ENCODE results near the gene RPGR. TPM values are rescaled to one million over a fixed set of nuclear protein-coding genes. Genes with fewer than 3 reads are reported as not detected.

RPGR gene
- total RNA-seq, 1 experiment from 2014 or later, result 8.5 TPM

DNA sequence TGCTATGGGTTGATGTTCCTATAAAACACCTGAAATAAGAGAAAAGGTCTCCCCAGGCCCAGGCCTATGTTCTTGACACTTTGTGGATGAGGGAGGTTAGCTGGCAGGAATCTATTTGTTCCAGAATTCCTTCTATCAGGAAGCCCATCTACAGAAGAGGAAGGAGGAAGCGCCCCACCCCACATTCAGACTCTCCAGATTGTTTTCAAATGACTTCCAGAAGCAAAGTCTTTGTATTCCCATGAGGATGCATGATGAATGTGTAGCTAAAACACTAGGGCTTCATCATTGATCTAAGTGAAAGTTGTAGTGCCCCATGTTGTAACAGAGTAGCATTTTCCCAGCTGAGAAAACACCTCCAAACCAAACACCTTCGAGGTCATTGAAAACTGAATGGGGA lies 41.5 kb upstream of the RPGR start:
- Histone ChIP-seq H3K9me3 (no peaks in the 10 kb centered on the region), H3K27me3 (replicated peaks; ENCODE audit: control insufficient read depth, insufficient read depth, low read length) (no peaks in the 10 kb centered on the region), H3K4me3 (ENCODE audit: low read depth, low read length) (no peak overlapping the region), H3K36me3 (ENCODE audit: control insufficient read depth, insufficient read depth, low read length) (no peaks in the 10 kb centered on the region), H3K4me1 (no peaks in the 10 kb centered on the region)
- Mint-ChIP-seq H3K9me3 (ENCODE audit: unreplicated experiment) (no peaks in the 10 kb centered on the region), H3K27ac (ENCODE audit: unreplicated experiment) (no peak overlapping the region), H3K36me3 (ENCODE audit: insufficient read depth, unreplicated experiment) (no peaks in the 10 kb centered on the region), H3K27me3 (ENCODE audit: insufficient read depth, unreplicated experiment) (no peaks in the 10 kb centered on the region), H3K4me1 (ENCODE audit: low read depth, unreplicated experiment) (no peaks in the 10 kb centered on the region), H3K4me3 (ENCODE audit: unreplicated experiment) (no peak overlapping the region)
- TF ChIP-seq, protein P1, sequence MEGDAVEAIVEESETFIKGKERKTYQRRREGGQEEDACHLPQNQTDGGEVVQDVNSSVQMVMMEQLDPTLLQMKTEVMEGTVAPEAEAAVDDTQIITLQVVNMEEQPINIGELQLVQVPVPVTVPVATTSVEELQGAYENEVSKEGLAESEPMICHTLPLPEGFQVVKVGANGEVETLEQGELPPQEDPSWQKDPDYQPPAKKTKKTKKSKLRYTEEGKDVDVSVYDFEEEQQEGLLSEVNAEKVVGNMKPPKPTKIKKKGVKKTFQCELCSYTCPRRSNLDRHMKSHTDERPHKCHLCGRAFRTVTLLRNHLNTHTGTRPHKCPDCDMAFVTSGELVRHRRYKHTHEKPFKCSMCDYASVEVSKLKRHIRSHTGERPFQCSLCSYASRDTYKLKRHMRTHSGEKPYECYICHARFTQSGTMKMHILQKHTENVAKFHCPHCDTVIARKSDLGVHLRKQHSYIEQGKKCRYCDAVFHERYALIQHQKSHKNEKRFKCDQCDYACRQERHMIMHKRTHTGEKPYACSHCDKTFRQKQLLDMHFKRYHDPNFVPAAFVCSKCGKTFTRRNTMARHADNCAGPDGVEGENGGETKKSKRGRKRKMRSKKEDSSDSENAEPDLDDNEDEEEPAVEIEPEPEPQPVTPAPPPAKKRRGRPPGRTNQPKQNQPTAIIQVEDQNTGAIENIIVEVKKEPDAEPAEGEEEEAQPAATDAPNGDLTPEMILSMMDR (IDR thresholded peaks at IDR 0.05; ENCODE audit: insufficient read depth in 1 of 2, low read depth in 1 of 2, low read length in 1 of 2, severe bottlenecking in 1 of 2, unreplicated experiment in 1 of 2), result no peak
- no TSS peak for BruUV-seq (replicated peaks)
- intact Hi-C loops (cut with micrococcal nuclease; ENCODE audit: unreplicated experiment), result no loop called here
- no peak for DNase-seq
- CTCF ChIA-PET, result no interaction called here
- POLR2A ChIA-PET, result no interaction called here

DNA sequence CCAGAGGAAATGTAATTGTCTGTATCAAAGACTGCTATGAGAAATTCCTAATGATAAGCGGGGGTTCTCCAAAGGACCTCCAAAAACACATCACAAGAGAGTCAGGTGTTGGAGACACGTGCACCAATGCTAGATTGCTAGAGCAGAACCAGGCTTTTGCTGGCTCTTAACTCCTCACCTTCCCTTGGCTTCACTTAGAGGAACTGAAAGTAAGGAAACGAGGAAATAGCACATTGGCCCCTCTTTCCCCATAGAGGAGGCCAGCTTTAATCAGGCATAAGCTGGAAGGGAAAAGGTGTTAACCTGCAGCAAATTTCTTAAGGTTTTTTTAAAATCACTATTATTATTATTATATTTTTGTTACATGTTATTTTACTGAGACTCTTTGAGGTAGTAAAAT lies 38.6 kb upstream of the RPGR start:
- H3K4me3 Mint-ChIP-seq (ENCODE audit: unreplicated experiment), result no peak overlapping the region
- H3K36me3 Mint-ChIP-seq (ENCODE audit: insufficient read depth, unreplicated experiment), result no peaks in the 10 kb centered on the region
- no peak overlapping the region for H3K4me3 ChIP-seq (ENCODE audit: low read depth, low read length)
- H3K9me3 ChIP-seq, result no peaks in the 10 kb centered on the region
- no peaks in the 10 kb centered on the region for H3K4me1 Mint-ChIP-seq (ENCODE audit: low read depth, unreplicated experiment)
- ChIA-PET POLR2A (no interaction called here), CTCF (no interaction called here)
- no peaks in the 10 kb centered on the region for H3K9me3 Mint-ChIP-seq (ENCODE audit: unreplicated experiment)
- BruUV-seq (replicated peaks), result no TSS peak
- intact Hi-C loops (cut with micrococcal nuclease; ENCODE audit: unreplicated experiment), result no loop called here
- H3K4me1 ChIP-seq, result no peaks in the 10 kb centered on the region
- H3K36me3 ChIP-seq (ENCODE audit: control insufficient read depth, insufficient read depth, low read length), result no peaks in the 10 kb centered on the region
- TF ChIP-seq, protein P1 (IDR thresholded peaks at IDR 0.05; ENCODE audit: insufficient read depth in 1 of 2, low read depth in 1 of 2, low read length in 1 of 2, severe bottlenecking in 1 of 2, unreplicated experiment in 1 of 2), result no peak
- no peak overlapping the region for H3K27ac Mint-ChIP-seq (ENCODE audit: unreplicated experiment)
- no peaks in the 10 kb centered on the region for H3K27me3 Mint-ChIP-seq (ENCODE audit: insufficient read depth, unreplicated experiment)
- no peak for DNase-seq
- no peaks in the 10 kb centered on the region for H3K27me3 ChIP-seq (replicated peaks; ENCODE audit: control insufficient read depth, insufficient read depth, low read length)

GRCh38 chrX:38363046-38363445 lies 35.7 kb upstream of the RPGR start:
- intact Hi-C loops (cut with micrococcal nuclease; ENCODE audit: unreplicated experiment), result no loop called here
- H3K4me3 Mint-ChIP-seq (ENCODE audit: unreplicated experiment), result no peak overlapping the region
- DNase-seq, result no peak

More at GRCh38 chrX:38363046-38363445, 35.7 kb upstream of the RPGR start:
- no peaks in the 10 kb centered on the region for H3K4me1 ChIP-seq
- TF ChIP-seq, protein P1 (IDR thresholded peaks at IDR 0.05; ENCODE audit: insufficient read depth in 1 of 2, low read depth in 1 of 2, low read length in 1 of 2, severe bottlenecking in 1 of 2, unreplicated experiment in 1 of 2), result no peak
- no peaks in the 10 kb centered on the region for H3K36me3 ChIP-seq (ENCODE audit: control insufficient read depth, insufficient read depth, low read length)
- H3K27me3 Mint-ChIP-seq (ENCODE audit: insufficient read depth, unreplicated experiment), result no peaks in the 10 kb centered on the region
- H3K9me3 Mint-ChIP-seq (ENCODE audit: unreplicated experiment), result no peaks in the 10 kb centered on the region
- ChIA-PET CTCF (no interaction called here), POLR2A (no interaction called here)
- no peaks in the 10 kb centered on the region for H3K4me1 Mint-ChIP-seq (ENCODE audit: low read depth, unreplicated experiment)
- no peak overlapping the region for H3K4me3 ChIP-seq (ENCODE audit: low read depth, low read length)
- no peaks in the 10 kb centered on the region for H3K9me3 ChIP-seq
- no TSS peak for BruUV-seq (replicated peaks)
- no peaks in the 10 kb centered on the region for H3K27me3 ChIP-seq (replicated peaks; ENCODE audit: control insufficient read depth, insufficient read depth, low read length)
- no peaks in the 10 kb centered on the region for H3K36me3 Mint-ChIP-seq (ENCODE audit: insufficient read depth, unreplicated experiment)
- no peak overlapping the region for H3K27ac Mint-ChIP-seq (ENCODE audit: unreplicated experiment)

All from Caco-2 (cell line).